GM12878 (cell line): Measurements from ENCODE around the gene CA6. TPM values are rescaled to one million over a fixed set of nuclear protein-coding genes. Genes with fewer than 3 reads are reported as not detected.

Source experiments
- ATAC-seq: fragments of 200-7000 bp; cut with Tn5 transposase; 3 replicates; pipeline ENCODE4 v1.9.1; 2020; ENCODE audit warnings: mild to moderate bottlenecking, moderate library complexity
- BruUV-seq: library from RNA; stranded (reverse); fragments of 400-500 nt; replicated peaks from 2 replicates; lab custom pipeline; 2021; lab: Mats Ljungman, UMichigan
- CTCF ChIA-PET: fragments of 300-600 bp; sonication (Branson Sonifier 250); formaldehyde crosslinking; extraction: SDS; loops from one replicate; lab custom pipeline; 2021; ENCODE audit warnings: inconsistent platforms; lab: Yijun Ruan, JAX
- POLR2A ChIA-PET: fragments of 350-600 bp; formaldehyde crosslinking; extraction: SDS; loops from one replicate; lab custom pipeline; 2021; ENCODE audit warnings: inconsistent platforms; lab: Charles Lee
- RAD21 ChIA-PET: fragments of 300-600 bp; sonication (Branson Sonifier 250); formaldehyde crosslinking; loops from one replicate; lab custom pipeline; 2023; ENCODE audit warnings: antibody characterized with exemption; ENCODE audit not compliant: unreplicated experiment; lab: Charles Lee
- SMC1A ChIA-PET: fragments of 300-600 bp; sonication (Branson Sonifier 250); formaldehyde crosslinking; loops from one replicate; lab custom pipeline; 2023; ENCODE audit not compliant: unreplicated experiment, uncharacterized antibody; lab: Charles Lee
- DNase-seq: peaks from one replicate; pipeline ENCODE4 v3.0.0-alpha.2; 2011; ENCODE audit warnings: low read depth, low spot score
- FAIRE-seq: peaks from 3 replicates; lab custom pipeline; 2011; peaks lifted over from hg19 to GRCh38; lab: Jason Lieb, UNC
- H2AFZ ChIP-seq: 2 replicates; pipeline ENCODE4 v1.6.0; 2011; ENCODE audit warnings: low read depth, low read length, control low read depth; ENCODE audit not compliant: control insufficient read depth
- H3K27ac ChIP-seq: 2 replicates; pipeline ENCODE4 v1.5.1; 2011; ENCODE audit warnings: control low read depth; ENCODE audit not compliant: control insufficient read depth, insufficient read depth
- H3K27me3 ChIP-seq, 2 experiments: replicated peaks in 1 of 2; 2 replicates each; pipeline versions ENCODE4 v1.6.0 to v1.6.1; 2011; ENCODE audit warnings: low read length in 1 of 2; ENCODE audit not compliant: control insufficient read depth in 2 of 2, insufficient read depth in 2 of 2
- H3K36me3 ChIP-seq, 2 experiments: 2 replicates each; pipeline ENCODE4 v1.5.1; 2011; ENCODE audit warnings: low read length in 1 of 2; ENCODE audit not compliant: control insufficient read depth in 2 of 2, insufficient read depth in 2 of 2
- H3K4me1 ChIP-seq: 2 replicates; pipeline ENCODE4 v1.6.1; 2011; ENCODE audit warnings: mild to moderate bottlenecking, low read length, moderate library complexity, mixed read lengths; ENCODE audit not compliant: control insufficient read depth, insufficient read depth
- H3K4me2 ChIP-seq: 2 replicates; pipeline ENCODE4 v1.6.0; 2011; ENCODE audit warnings: control low read depth; ENCODE audit not compliant: control insufficient read depth, insufficient read depth
- H3K4me3 ChIP-seq: fragments of 200-600 bp; sonication (generic); 2 replicates; pipeline ENCODE4 v1.5.1; 2016
- H3K79me2 ChIP-seq: 2 replicates; pipeline ENCODE4 v1.6.0; 2011; ENCODE audit warnings: low read length; ENCODE audit not compliant: control insufficient read depth, insufficient read depth
- H3K9ac ChIP-seq: 2 replicates; pipeline ENCODE4 v1.8.0; 2011; ENCODE audit warnings: low read length, control low read depth, mixed read lengths; ENCODE audit not compliant: control insufficient read depth, insufficient read depth
- H3K9me3 ChIP-seq: replicated peaks from 3 replicates; pipeline ENCODE4 v1.5.1; 2011; ENCODE audit warnings: mild to moderate bottlenecking, low read length; ENCODE audit not compliant: control insufficient read depth, insufficient read depth
- H4K20me1 ChIP-seq: 2 replicates; pipeline ENCODE4 v1.6.0; 2011; ENCODE audit not compliant: control insufficient read depth, insufficient read depth
- BCL3 ChIP-seq: IDR thresholded peaks from 2 replicates; pipeline ENCODE4 v1.6.1; 2011; ENCODE audit warnings: borderline replicate concordance, low read depth, mild to moderate bottlenecking, moderate library complexity, low read length; ENCODE audit not compliant: insufficient read depth, poor library complexity, severe bottlenecking
- CBX5 ChIP-seq: sonication (generic); IDR thresholded peaks from 2 replicates; pipeline ENCODE4 v1.6.1; 2016; ENCODE audit warnings: low read depth, moderate library complexity, mild to moderate bottlenecking, inconsistent platforms
- CEBPB ChIP-seq, 2 experiments: fragments of 150-350 bp in 1 of 2; IDR thresholded peaks; 2 replicates each; pipeline ENCODE4 v1.6.1; 2012 to 2014; ENCODE audit warnings: low read depth in 2 of 2, low read length in 2 of 2, borderline replicate concordance in 1 of 2, inconsistent platforms in 1 of 2
- DPF2 ChIP-seq: fragments of 450-650 bp; IDR thresholded peaks from 2 replicates; pipeline ENCODE4 v1.6.1; 2017; ENCODE audit warnings: mild to moderate bottlenecking
- EED ChIP-seq: sonication (generic); IDR thresholded peaks from 2 replicates; pipeline ENCODE4 v1.6.1; 2016; ENCODE audit warnings: antibody characterized with exemption, low read depth
- JUND ChIP-seq: IDR thresholded peaks from 2 replicates; pipeline ENCODE4 v1.6.1; 2012; ENCODE audit warnings: low read depth, mild to moderate bottlenecking, low read length, improper control_type of control experiment, moderate library complexity
- POLR2AphosphoS5 ChIP-seq: IDR thresholded peaks from 2 replicates; pipeline ENCODE4 v1.6.1; 2011; ENCODE audit warnings: mild to moderate bottlenecking, low read length, inconsistent platforms
- RELB ChIP-seq: fragments of 450-650 bp; IDR thresholded peaks from 2 replicates; pipeline ENCODE4 v1.6.1; 2017; ENCODE audit warnings: low read depth, mild to moderate bottlenecking, moderate library complexity
- SUZ12 ChIP-seq: fragments of 200-600 bp; sonication (generic); IDR thresholded peaks from one replicate; pipeline ENCODE4 v1.6.1; 2018; ENCODE audit warnings: antibody characterized with exemption, mild to moderate bottlenecking; ENCODE audit not compliant: unreplicated experiment
- WGBS: methylation state at CpG from one replicate; pipeline ENCODE4 v1.1.6; 2016; ENCODE audit warnings: low lambda C conversion rate; ENCODE audit not compliant: insufficient replicate concordance, insufficient coverage; ENCODE audit errors: missing lambda C conversion rate; 5-methylcytosine and 5-hydroxymethylcytosine counted together
- in situ Hi-C: fragments of 300-500 bp; cut with MboI; formaldehyde crosslinking; loops from 9 replicates; pipeline ENCODE4 v1.14.3; 2018; ENCODE audit warnings: mixed read lengths
- intact Hi-C: fragments of 100-400 bp; cut with micrococcal nuclease; formaldehyde crosslinking; loops from one replicate; pipeline ENCODE4 v1.14.2; 2022; ENCODE audit not compliant: unreplicated experiment
- polyA plus RNA-seq, 11 experiments: library from polyadenylated mRNA; depleted of rRNA in 4 of 11; unstranded in 6 of 11; stranded (reverse) in 5 of 11; fragments of >200 nt; fragmentation: Nextera tagmentation in 4 of 11; fragmentation: Illumina TruSeq in 1 of 11; extraction: Ambion mirVana in 4 of 11; extraction: Trizol in 1 of 11; gene quantifications; 1 replicate in 1 of 11; 2 replicates in 10 of 11; pipeline versions ENCODE4 v1.2.1 to v1.2.3, GENCODE V29; 2011 to 2016; ENCODE audit warnings: inconsistent platforms in 2 of 11, missing spikeins in 2 of 11, low read depth in 1 of 11
- total RNA-seq, 4 experiments: library from RNA; depleted of rRNA in 3 of 4; stranded (reverse); fragments of >200 nt in 3 of 4; fragmentation: Illumina TruSeq in 1 of 4; extraction: Trizol in 1 of 4; gene quantifications; 2 replicates each; pipeline versions ENCODE4 v1.2.1 to v1.2.3, GENCODE V29; 2013 to 2021

The CA6 gene
- total and polyA plus RNA-seq, 10 of the 15 experiments (the other 5 are each of a cell fraction or from before 2014, with no cell fraction given), result not detected

- 62% methylated on average over 5 of the region's 5 CpGs for WGBS
- Histone ChIP-seq H2AFZ (no peak overlapping the region), H3K9ac (no peak overlapping the region), H3K4me3 (no peak overlapping the region), H3K36me3 (no peaks in the 10 kb centered on the region), H3K4me2 (no peak overlapping the region), H4K20me1 (no peaks in the 10 kb centered on the region), H3K27ac (no peak overlapping the region), H3K79me2 (no peaks in the 10 kb centered on the region), H3K27me3 (no peaks in the 10 kb centered on the region), H3K9me3 (no peaks in the 10 kb centered on the region), H3K4me1 (peaks cover 9% of the 10 kb centered on the region)
- no peak for FAIRE-seq
- no TSS peak for BruUV-seq
- TF ChIP-seq DPF2, result no peak
- TF ChIP-seq CEBPB (IDR thresholded peaks at IDR 0.05; ENCODE audit: borderline replicate concordance in 1 of 2, low read depth in 2 of 2, low read length in 2 of 2), result no peak
- TF ChIP-seq EED, result no peak
- no peak for TF ChIP-seq CBX5
- TF ChIP-seq JUND, result no peak
- TF ChIP-seq BCL3, result no peak
- TF ChIP-seq SUZ12, result no peak
- TF ChIP-seq RELB, result no peak
- no peak for TF ChIP-seq POLR2AphosphoS5
- ATAC-seq, result no peak
- ChIA-PET RAD21 (no interaction called here), CTCF (interaction anchor here (1.5 to 4.2 kb wide), 3 partner anchors 12 to 85 kb away, joined by 4 to 25 read pairs (median 11); no protein-coding TSS in a partner anchor), POLR2A (interaction anchor here (0.6 to 1.4 kb wide), 2 partner anchors 64 to 149 kb away, joined by 3 to 4 read pairs; no protein-coding TSS in a partner anchor), SMC1A (interaction anchor here (1.6 to 2.1 kb wide), 2 partner anchors 85 to 113 kb away, joined by 5 to 10 read pairs; no protein-coding TSS in a partner anchor)
- no peak for DNase-seq
- intact Hi-C loops, result no loop called here
- in situ Hi-C loops, result no loop called here
These were observed 70.8 kb downstream of the CA6 start for GRCh38 chr1:9016455-9016854.
